ENCODE data around the gene HMX2.
"Not testable (repeated sequence)": the region's sequence is repeated elsewhere in the genome, so short reads cannot be mapped to it uniquely, and the experiment has no call there.

HMX2 gene

GRCh38 chr10:123164319-123164718, 16.4 kb downstream of the HMX2 start:
- no peak for DNase-seq (ENCODE audit: insufficient read length, low spot score)
- no peak for TF ChIP-seq CTCF (IDR thresholded peaks at IDR 0.05; ENCODE audit: insufficient read depth, missing control alignments)
- FAIRE-seq: no peak

GRCh38 chr10:123165445-123166072, 17.6 kb downstream of the HMX2 start:
- no peak for TF ChIP-seq CTCF (IDR thresholded peaks at IDR 0.05; ENCODE audit: insufficient read depth, missing control alignments)
- DNase-seq (ENCODE audit: insufficient read length, low spot score): no peak
- FAIRE-seq: no peak

GRCh38 chr10:123166618-123167017, 18.7 kb downstream of the HMX2 start:
- FAIRE-seq (no peak), DNase-seq (ENCODE audit: insufficient read length, low spot score) (no peak)
- no peak for TF ChIP-seq CTCF (IDR thresholded peaks at IDR 0.05; ENCODE audit: insufficient read depth, missing control alignments)

GRCh38 chr10:123170961-123171360, 23.0 kb downstream of the HMX2 start:
- TF ChIP-seq CTCF (IDR thresholded peaks at IDR 0.05; ENCODE audit: insufficient read depth, missing control alignments): no peak
- no peak for FAIRE-seq
- DNase-seq (ENCODE audit: insufficient read length, low spot score): no peak

- FAIRE-seq; DNase-seq (ENCODE audit: insufficient read length, low spot score): not testable (repeated sequence)
These were observed 23.7 kb downstream of the HMX2 start for GRCh38 chr10:123171616-123172015.

- no peak for TF ChIP-seq CTCF (IDR thresholded peaks at IDR 0.05; ENCODE audit: insufficient read depth, missing control alignments)
- FAIRE-seq (no peak), DNase-seq (ENCODE audit: insufficient read length, low spot score) (no peak)
These were observed 27.8 kb downstream of the HMX2 start for GRCh38 chr10:123175389-123176387.

- DNase-seq (ENCODE audit: insufficient read length, low spot score); FAIRE-seq: not testable (repeated sequence)
These were observed 30.5 kb downstream of the HMX2 start for GRCh38 chr10:123178390-123178789.
